GM12878 (cell line): ENCODE measurements around the gene CEP131. TPM values are rescaled to one million over a fixed set of nuclear protein-coding genes. Genes with fewer than 3 reads are reported as not detected.

ENCODE experiments used
- ATAC-seq: fragments of 200-7000 bp; cut with Tn5 transposase; 3 replicates; pipeline ENCODE4 v1.9.1; 2020; ENCODE audit warnings: mild to moderate bottlenecking, moderate library complexity
- BruUV-seq: library from RNA; stranded (reverse); fragments of 400-500 nt; replicated peaks from 2 replicates; lab custom pipeline; 2021; lab: Mats Ljungman, UMichigan
- CTCF ChIA-PET: fragments of 300-600 bp; sonication (Branson Sonifier 250); formaldehyde crosslinking; extraction: SDS; loops from one replicate; lab custom pipeline; 2021; ENCODE audit warnings: inconsistent platforms; lab: Yijun Ruan, JAX
- POLR2A ChIA-PET: fragments of 350-600 bp; formaldehyde crosslinking; extraction: SDS; loops from one replicate; lab custom pipeline; 2021; ENCODE audit warnings: inconsistent platforms; lab: Charles Lee
- RAD21 ChIA-PET: fragments of 300-600 bp; sonication (Branson Sonifier 250); formaldehyde crosslinking; loops from one replicate; lab custom pipeline; 2023; ENCODE audit warnings: antibody characterized with exemption; ENCODE audit not compliant: unreplicated experiment; lab: Charles Lee
- SMC1A ChIA-PET: fragments of 300-600 bp; sonication (Branson Sonifier 250); formaldehyde crosslinking; loops from one replicate; lab custom pipeline; 2023; ENCODE audit not compliant: unreplicated experiment, uncharacterized antibody; lab: Charles Lee
- DNase-seq: peaks from one replicate; pipeline ENCODE4 v3.0.0-alpha.2; 2011; ENCODE audit warnings: low read depth, low spot score
- FAIRE-seq: peaks from 3 replicates; lab custom pipeline; 2011; peaks lifted over from hg19 to GRCh38; lab: Jason Lieb, UNC
- H2AFZ ChIP-seq: 2 replicates; pipeline ENCODE4 v1.6.0; 2011; ENCODE audit warnings: low read depth, low read length, control low read depth; ENCODE audit not compliant: control insufficient read depth
- H3K27ac ChIP-seq: 2 replicates; pipeline ENCODE4 v1.5.1; 2011; ENCODE audit warnings: control low read depth; ENCODE audit not compliant: control insufficient read depth, insufficient read depth
- H3K27me3 ChIP-seq, 2 experiments: replicated peaks in 1 of 2; 2 replicates each; pipeline versions ENCODE4 v1.6.0 to v1.6.1; 2011; ENCODE audit warnings: low read length in 1 of 2; ENCODE audit not compliant: control insufficient read depth in 2 of 2, insufficient read depth in 2 of 2
- H3K36me3 ChIP-seq, 2 experiments: 2 replicates each; pipeline ENCODE4 v1.5.1; 2011; ENCODE audit warnings: low read length in 1 of 2; ENCODE audit not compliant: control insufficient read depth in 2 of 2, insufficient read depth in 2 of 2
- H3K4me1 ChIP-seq: 2 replicates; pipeline ENCODE4 v1.6.1; 2011; ENCODE audit warnings: mild to moderate bottlenecking, low read length, moderate library complexity, mixed read lengths; ENCODE audit not compliant: control insufficient read depth, insufficient read depth
- H3K4me2 ChIP-seq: 2 replicates; pipeline ENCODE4 v1.6.0; 2011; ENCODE audit warnings: control low read depth; ENCODE audit not compliant: control insufficient read depth, insufficient read depth
- H3K4me3 ChIP-seq: fragments of 200-600 bp; sonication (generic); 2 replicates; pipeline ENCODE4 v1.5.1; 2016
- H3K79me2 ChIP-seq: 2 replicates; pipeline ENCODE4 v1.6.0; 2011; ENCODE audit warnings: low read length; ENCODE audit not compliant: control insufficient read depth, insufficient read depth
- H3K9ac ChIP-seq: 2 replicates; pipeline ENCODE4 v1.8.0; 2011; ENCODE audit warnings: low read length, control low read depth, mixed read lengths; ENCODE audit not compliant: control insufficient read depth, insufficient read depth
- H3K9me3 ChIP-seq: replicated peaks from 3 replicates; pipeline ENCODE4 v1.5.1; 2011; ENCODE audit warnings: mild to moderate bottlenecking, low read length; ENCODE audit not compliant: control insufficient read depth, insufficient read depth
- H4K20me1 ChIP-seq: 2 replicates; pipeline ENCODE4 v1.6.0; 2011; ENCODE audit not compliant: control insufficient read depth, insufficient read depth
- NR2C1 ChIP-seq: fragments of 450-650 bp; IDR thresholded peaks from 2 replicates; pipeline ENCODE4 v1.6.1; 2017; ENCODE audit warnings: antibody characterized with exemption, mild to moderate bottlenecking, moderate library complexity
- POLR2AphosphoS2 ChIP-seq: IDR thresholded peaks from 2 replicates; pipeline ENCODE4 v1.6.1; 2011; ENCODE audit warnings: low read depth, mild to moderate bottlenecking, low read length, improper control_type of control experiment, moderate library complexity
- TCF7 ChIP-seq: IDR thresholded peaks from 2 replicates; pipeline ENCODE4 v1.6.1; 2014; ENCODE audit warnings: antibody characterized with exemption, borderline replicate concordance
- WGBS: methylation state at CpG from one replicate; pipeline ENCODE4 v1.1.6; 2016; ENCODE audit warnings: low lambda C conversion rate; ENCODE audit not compliant: insufficient replicate concordance, insufficient coverage; ENCODE audit errors: missing lambda C conversion rate; 5-methylcytosine and 5-hydroxymethylcytosine counted together
- in situ Hi-C: fragments of 300-500 bp; cut with MboI; formaldehyde crosslinking; loops from 9 replicates; pipeline ENCODE4 v1.14.3; 2018; ENCODE audit warnings: mixed read lengths
- intact Hi-C: fragments of 100-400 bp; cut with micrococcal nuclease; formaldehyde crosslinking; loops from one replicate; pipeline ENCODE4 v1.14.2; 2022; ENCODE audit not compliant: unreplicated experiment
- polyA plus RNA-seq, 11 experiments: library from polyadenylated mRNA; depleted of rRNA in 4 of 11; unstranded in 6 of 11; stranded (reverse) in 5 of 11; fragments of >200 nt; fragmentation: Nextera tagmentation in 4 of 11; fragmentation: Illumina TruSeq in 1 of 11; extraction: Ambion mirVana in 4 of 11; extraction: Trizol in 1 of 11; gene quantifications; 1 replicate in 1 of 11; 2 replicates in 10 of 11; pipeline versions ENCODE4 v1.2.1 to v1.2.3, GENCODE V29; 2011 to 2016; ENCODE audit warnings: inconsistent platforms in 2 of 11, missing spikeins in 2 of 11, low read depth in 1 of 11
- total RNA-seq, 4 experiments: library from RNA; depleted of rRNA in 3 of 4; stranded (reverse); fragments of >200 nt in 3 of 4; fragmentation: Illumina TruSeq in 1 of 4; extraction: Trizol in 1 of 4; gene quantifications; 2 replicates each; pipeline versions ENCODE4 v1.2.1 to v1.2.3, GENCODE V29; 2013 to 2021
- TF ChIP-seq, protein P1 (sequence below): fragments of 450-650 bp; IDR thresholded peaks from 2 replicates; pipeline ENCODE4 v1.6.1; 2017; ENCODE audit warnings: mild to moderate bottlenecking, moderate library complexity
- TF ChIP-seq, protein P2 (sequence below): fragments of 450-650 bp; formaldehyde crosslinking; IDR thresholded peaks from 2 replicates; pipeline ENCODE4 v1.4.0; 2020; ENCODE audit warnings: mild to moderate bottlenecking, moderate library complexity
- TF ChIP-seq, protein P3 (sequence below): fragments of 450-650 bp; IDR thresholded peaks from 2 replicates; pipeline ENCODE4 v1.6.1; 2016; ENCODE audit warnings: mild to moderate bottlenecking
- TF ChIP-seq, protein P4 (sequence below): fragments of 450-650 bp; IDR thresholded peaks from 2 replicates; pipeline ENCODE4 v1.6.1; 2017; ENCODE audit warnings: low read depth, mild to moderate bottlenecking, moderate library complexity
- TF ChIP-seq, protein P5 (sequence below): IDR thresholded peaks from 2 replicates; pipeline ENCODE4 v1.6.1; 2012; ENCODE audit warnings: low read depth, low read length, improper control_type of control experiment

The CEP131 gene
- total and polyA plus RNA-seq, 10 of the 15 experiments (the other 5 are each of a cell fraction or from before 2014, with no cell fraction given) = 0.05 to 17.3 (median 6.7) TPM

DNA sequence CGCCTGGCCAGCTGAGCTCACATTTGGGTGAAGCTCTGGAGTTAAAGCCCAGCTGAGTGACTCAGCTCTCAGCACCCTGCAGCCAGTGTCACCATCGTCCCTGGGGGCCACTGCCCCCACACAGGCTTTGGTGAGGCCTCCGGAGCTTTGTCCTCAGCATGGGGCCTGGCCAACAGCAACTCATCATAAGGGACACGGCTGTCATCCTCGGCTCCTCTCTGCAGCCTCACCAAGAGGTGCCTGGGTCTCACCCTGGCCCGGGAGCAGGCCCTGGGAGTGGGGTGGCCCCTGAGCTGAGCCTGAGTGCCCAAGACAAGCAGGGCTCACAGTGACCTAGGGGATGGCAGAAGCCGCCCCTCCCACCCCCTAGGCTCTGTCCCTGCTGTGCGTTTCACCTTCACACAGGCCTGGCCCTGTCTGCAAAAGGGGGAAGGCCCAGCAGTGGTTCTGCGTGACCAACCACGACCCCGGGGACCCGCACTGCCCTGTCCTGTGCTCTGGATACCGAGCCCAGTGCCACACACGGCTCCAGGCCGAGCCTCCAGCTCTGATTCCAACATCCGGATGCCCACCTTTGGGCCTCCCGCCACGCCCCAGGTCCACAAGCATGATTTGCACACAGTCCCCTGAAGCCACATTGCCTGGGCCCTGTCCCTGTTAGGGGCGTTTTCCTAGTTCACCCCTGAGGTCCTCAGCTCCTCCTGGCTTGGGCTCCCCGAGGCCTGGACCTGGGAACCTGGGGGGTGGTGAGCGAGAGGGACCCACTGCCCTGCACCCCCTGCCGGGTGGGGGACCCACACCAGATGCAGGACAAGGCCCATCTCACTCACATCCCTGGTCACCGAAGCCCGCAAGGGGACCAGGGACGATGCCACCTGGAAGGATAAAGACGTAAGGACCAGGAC, 34.9 kb downstream of the CEP131 start (continued):
- TF ChIP-seq, protein P1, sequence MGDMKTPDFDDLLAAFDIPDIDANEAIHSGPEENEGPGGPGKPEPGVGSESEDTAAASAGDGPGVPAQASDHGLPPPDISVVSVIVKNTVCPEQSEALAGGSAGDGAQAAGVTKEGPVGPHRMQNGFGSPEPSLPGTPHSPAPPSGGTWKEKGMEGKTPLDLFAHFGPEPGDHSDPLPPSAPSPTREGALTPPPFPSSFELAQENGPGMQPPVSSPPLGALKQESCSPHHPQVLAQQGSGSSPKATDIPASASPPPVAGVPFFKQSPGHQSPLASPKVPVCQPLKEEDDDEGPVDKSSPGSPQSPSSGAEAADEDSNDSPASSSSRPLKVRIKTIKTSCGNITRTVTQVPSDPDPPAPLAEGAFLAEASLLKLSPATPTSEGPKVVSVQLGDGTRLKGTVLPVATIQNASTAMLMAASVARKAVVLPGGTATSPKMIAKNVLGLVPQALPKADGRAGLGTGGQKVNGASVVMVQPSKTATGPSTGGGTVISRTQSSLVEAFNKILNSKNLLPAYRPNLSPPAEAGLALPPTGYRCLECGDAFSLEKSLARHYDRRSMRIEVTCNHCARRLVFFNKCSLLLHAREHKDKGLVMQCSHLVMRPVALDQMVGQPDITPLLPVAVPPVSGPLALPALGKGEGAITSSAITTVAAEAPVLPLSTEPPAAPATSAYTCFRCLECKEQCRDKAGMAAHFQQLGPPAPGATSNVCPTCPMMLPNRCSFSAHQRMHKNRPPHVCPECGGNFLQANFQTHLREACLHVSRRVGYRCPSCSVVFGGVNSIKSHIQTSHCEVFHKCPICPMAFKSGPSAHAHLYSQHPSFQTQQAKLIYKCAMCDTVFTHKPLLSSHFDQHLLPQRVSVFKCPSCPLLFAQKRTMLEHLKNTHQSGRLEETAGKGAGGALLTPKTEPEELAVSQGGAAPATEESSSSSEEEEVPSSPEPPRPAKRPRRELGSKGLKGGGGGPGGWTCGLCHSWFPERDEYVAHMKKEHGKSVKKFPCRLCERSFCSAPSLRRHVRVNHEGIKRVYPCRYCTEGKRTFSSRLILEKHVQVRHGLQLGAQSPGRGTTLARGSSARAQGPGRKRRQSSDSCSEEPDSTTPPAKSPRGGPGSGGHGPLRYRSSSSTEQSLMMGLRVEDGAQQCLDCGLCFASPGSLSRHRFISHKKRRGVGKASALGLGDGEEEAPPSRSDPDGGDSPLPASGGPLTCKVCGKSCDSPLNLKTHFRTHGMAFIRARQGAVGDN = no peak

DNA sequence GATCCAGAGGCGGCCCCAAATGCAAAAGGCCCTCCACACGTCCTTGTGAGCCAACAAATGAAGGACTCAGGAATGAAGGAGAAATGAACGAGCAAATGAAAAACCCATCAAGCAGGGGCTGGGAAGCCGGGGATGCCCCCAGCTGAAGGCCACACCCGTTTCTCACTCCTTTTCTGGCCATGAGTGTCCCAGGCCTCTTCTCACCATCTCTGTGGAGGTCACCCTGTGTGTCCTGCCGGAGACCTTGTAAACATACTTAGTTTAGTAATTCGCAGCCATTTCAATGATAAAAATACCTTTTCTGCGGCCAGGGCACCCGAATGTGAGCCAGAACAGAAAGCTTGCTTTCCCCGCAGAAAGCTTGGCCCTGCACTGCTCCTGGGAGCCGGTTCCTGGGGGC, 35.6 kb downstream of the CEP131 start:
- ATAC-seq (no peak), FAIRE-seq (no peak), DNase-seq (no peak)
- 75% methylated on average over 11 of the region's 11 CpGs for WGBS
- RAD21 ChIA-PET = no interaction called here
- Histone ChIP-seq H3K27ac (no peak overlapping the region), H3K4me3 (no peak overlapping the region), H4K20me1 (no peaks in the 10 kb centered on the region), H3K36me3 (no peaks in the 10 kb centered on the region; a peak in 2 of 4 replicates), H3K9me3 (no peaks in the 10 kb centered on the region), H2AFZ (no peak overlapping the region), H3K27me3 (no peaks in the 10 kb centered on the region), H3K4me2 (no peak overlapping the region), H3K4me1 (no peaks in the 10 kb centered on the region), H3K9ac (no peak overlapping the region), H3K79me2 (no peaks in the 10 kb centered on the region)
- intact Hi-C loops (no loop called here), in situ Hi-C loops (no loop called here)
- no TSS peak for BruUV-seq
- POLR2A ChIA-PET = no interaction called here
- CTCF ChIA-PET = no interaction called here
- SMC1A ChIA-PET = no interaction called here
- TF ChIP-seq, protein P2, sequence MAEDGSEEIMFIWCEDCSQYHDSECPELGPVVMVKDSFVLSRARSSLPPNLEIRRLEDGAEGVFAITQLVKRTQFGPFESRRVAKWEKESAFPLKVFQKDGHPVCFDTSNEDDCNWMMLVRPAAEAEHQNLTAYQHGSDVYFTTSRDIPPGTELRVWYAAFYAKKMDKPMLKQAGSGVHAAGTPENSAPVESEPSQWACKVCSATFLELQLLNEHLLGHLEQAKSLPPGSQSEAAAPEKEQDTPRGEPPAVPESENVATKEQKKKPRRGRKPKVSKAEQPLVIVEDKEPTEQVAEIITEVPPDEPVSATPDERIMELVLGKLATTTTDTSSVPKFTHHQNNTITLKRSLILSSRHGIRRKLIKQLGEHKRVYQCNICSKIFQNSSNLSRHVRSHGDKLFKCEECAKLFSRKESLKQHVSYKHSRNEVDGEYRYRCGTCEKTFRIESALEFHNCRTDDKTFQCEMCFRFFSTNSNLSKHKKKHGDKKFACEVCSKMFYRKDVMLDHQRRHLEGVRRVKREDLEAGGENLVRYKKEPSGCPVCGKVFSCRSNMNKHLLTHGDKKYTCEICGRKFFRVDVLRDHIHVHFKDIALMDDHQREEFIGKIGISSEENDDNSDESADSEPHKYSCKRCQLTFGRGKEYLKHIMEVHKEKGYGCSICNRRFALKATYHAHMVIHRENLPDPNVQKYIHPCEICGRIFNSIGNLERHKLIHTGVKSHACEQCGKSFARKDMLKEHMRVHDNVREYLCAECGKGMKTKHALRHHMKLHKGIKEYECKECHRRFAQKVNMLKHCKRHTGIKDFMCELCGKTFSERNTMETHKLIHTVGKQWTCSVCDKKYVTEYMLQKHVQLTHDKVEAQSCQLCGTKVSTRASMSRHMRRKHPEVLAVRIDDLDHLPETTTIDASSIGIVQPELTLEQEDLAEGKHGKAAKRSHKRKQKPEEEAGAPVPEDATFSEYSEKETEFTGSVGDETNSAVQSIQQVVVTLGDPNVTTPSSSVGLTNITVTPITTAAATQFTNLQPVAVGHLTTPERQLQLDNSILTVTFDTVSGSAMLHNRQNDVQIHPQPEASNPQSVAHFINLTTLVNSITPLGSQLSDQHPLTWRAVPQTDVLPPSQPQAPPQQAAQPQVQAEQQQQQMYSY (CRISPR knock-in tag) = no peak
- TF ChIP-seq, protein P3, sequence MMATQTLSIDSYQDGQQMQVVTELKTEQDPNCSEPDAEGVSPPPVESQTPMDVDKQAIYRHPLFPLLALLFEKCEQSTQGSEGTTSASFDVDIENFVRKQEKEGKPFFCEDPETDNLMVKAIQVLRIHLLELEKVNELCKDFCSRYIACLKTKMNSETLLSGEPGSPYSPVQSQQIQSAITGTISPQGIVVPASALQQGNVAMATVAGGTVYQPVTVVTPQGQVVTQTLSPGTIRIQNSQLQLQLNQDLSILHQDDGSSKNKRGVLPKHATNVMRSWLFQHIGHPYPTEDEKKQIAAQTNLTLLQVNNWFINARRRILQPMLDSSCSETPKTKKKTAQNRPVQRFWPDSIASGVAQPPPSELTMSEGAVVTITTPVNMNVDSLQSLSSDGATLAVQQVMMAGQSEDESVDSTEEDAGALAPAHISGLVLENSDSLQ = no peak
- TF ChIP-seq, protein P4, sequence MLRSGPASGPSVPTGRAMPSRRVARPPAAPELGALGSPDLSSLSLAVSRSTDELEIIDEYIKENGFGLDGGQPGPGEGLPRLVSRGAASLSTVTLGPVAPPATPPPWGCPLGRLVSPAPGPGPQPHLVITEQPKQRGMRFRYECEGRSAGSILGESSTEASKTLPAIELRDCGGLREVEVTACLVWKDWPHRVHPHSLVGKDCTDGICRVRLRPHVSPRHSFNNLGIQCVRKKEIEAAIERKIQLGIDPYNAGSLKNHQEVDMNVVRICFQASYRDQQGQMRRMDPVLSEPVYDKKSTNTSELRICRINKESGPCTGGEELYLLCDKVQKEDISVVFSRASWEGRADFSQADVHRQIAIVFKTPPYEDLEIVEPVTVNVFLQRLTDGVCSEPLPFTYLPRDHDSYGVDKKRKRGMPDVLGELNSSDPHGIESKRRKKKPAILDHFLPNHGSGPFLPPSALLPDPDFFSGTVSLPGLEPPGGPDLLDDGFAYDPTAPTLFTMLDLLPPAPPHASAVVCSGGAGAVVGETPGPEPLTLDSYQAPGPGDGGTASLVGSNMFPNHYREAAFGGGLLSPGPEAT = no peak
- TF ChIP-seq POLR2AphosphoS2 = no peak
- no peak for TF ChIP-seq NR2C1
- TF ChIP-seq TCF7 = no peak
- TF ChIP-seq, protein P5, sequence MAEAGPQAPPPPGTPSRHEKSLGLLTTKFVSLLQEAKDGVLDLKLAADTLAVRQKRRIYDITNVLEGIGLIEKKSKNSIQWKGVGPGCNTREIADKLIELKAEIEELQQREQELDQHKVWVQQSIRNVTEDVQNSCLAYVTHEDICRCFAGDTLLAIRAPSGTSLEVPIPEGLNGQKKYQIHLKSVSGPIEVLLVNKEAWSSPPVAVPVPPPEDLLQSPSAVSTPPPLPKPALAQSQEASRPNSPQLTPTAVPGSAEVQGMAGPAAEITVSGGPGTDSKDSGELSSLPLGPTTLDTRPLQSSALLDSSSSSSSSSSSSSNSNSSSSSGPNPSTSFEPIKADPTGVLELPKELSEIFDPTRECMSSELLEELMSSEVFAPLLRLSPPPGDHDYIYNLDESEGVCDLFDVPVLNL = no peak
